Hematopoietic multipotent progenitor cell treated with erythropoietin and hydrocortisone succinate and interleukin-3 and kit ligand, for 8 days (in vitro differentiated cells): ENCODE data around the gene HEPACAM.

Experiments used
- DNase-seq: peaks from one replicate; pipeline ENCODE4 v3.0.0-alpha.2; 2015

HEPACAM gene

GRCh38 chr11:124898711-124899110 lies 37.1 kb downstream of the HEPACAM start:
- DNase-seq, result no peak

- DNase-seq, result no peak
These were observed 37.6 kb downstream of the HEPACAM start for GRCh38 chr11:124898263-124898680.

GRCh38 chr11:124897674-124898262 lies 38.1 kb downstream of the HEPACAM start, which contains the start of gene ROBO4:
ROBO4 (minus strand) TSS chr11:124897865; CDS start chr11:124897795, 70 bp downstream.
- no peak for DNase-seq

GRCh38 chr11:124896821-124897391 lies 38.9 kb downstream of the HEPACAM start:
- no peak for DNase-seq

- DNase-seq, result no peak
These were observed 39.6 kb downstream of the HEPACAM start for GRCh38 chr11:124896071-124896750.

GRCh38 chr11:124895471-124895971 lies 40.3 kb downstream of the HEPACAM start:
- no peak for DNase-seq

GRCh38 chr11:124894606-124895430 lies 41.0 kb downstream of the HEPACAM start:
- DNase-seq, result no peak

GRCh38 chr11:124893781-124894401 lies 42.0 kb downstream of the HEPACAM start:
- no peak for DNase-seq

- no peak for DNase-seq
These were observed 42.9 kb downstream of the HEPACAM start for GRCh38 chr11:124892750-124893454.

GRCh38 chr11:124892146-124892545 lies 43.7 kb downstream of the HEPACAM start:
- no peak for DNase-seq

GRCh38 chr11:124891373-124891861 lies 44.4 kb downstream of the HEPACAM start:
- DNase-seq, result no peak

GRCh38 chr11:124890683-124891372 lies 45.0 kb downstream of the HEPACAM start:
- DNase-seq, result no peak

- no peak for DNase-seq
These were observed 45.7 kb downstream of the HEPACAM start for GRCh38 chr11:124890151-124890550.

- DNase-seq, result no peak
These were observed 46.4 kb downstream of the HEPACAM start for GRCh38 chr11:124889191-124890091.

GRCh38 chr11:124887667-124888013 lies 48.2 kb downstream of the HEPACAM start:
- no peak for DNase-seq

GRCh38 chr11:124886978-124887666 lies 48.7 kb downstream of the HEPACAM start:
- no peak for DNase-seq

GRCh38 chr11:124886476-124886875 lies 49.4 kb downstream of the HEPACAM start:
- DNase-seq, result no peak

GRCh38 chr11:124884869-124885479 lies 50.9 kb downstream of the HEPACAM start:
- DNase-seq, result no peak

GRCh38 chr11:124884340-124884739 lies 51.5 kb downstream of the HEPACAM start:
- no peak for DNase-seq
